Measurements from ENCODE around the gene RAB11FIP3. TPM values are rescaled to one million over a fixed set of nuclear protein-coding genes. Genes with fewer than 3 reads are reported as not detected.
A peak's percentile ranks its signal among the peaks of the same experiment; 100 is the strongest.

The RAB11FIP3 gene
- total and polyA plus RNA-seq, 2 of the 13 experiments (the other 11 are each of a cell fraction or from before 2014, with no cell fraction given), result 34.3 to 57.6 TPM

- TF ChIP-seq ZNF124 (CRISPR knock-in tag; IDR thresholded peaks at IDR 0.05) (no peak; the same call in 1 of the 2 replicates), ZNF891 (CRISPR knock-in tag; IDR thresholded peaks at IDR 0.05) (no peak), ZNF382 (CRISPR knock-in tag; IDR thresholded peaks at IDR 0.05; ENCODE audit: borderline replicate concordance) (no peak), ZNF513 (CRISPR knock-in tag; conservative IDR thresholded peaks at IDR 0.05) (no peak), ZHX2 (IDR thresholded peaks at IDR 0.05; ENCODE audit: low read depth) (no peak), ZHX2 (CRISPR knock-in tag; IDR thresholded peaks at IDR 0.05; ENCODE audit: borderline replicate concordance) (no peak), ZNF557 (CRISPR knock-in tag; IDR thresholded peaks at IDR 0.05) (no peak), YEATS4 (CRISPR knock-in tag; IDR thresholded peaks at IDR 0.05; ENCODE audit: borderline replicate concordance) (peak; percentile 88), ZSCAN29 (CRISPR knock-in tag; conservative IDR thresholded peaks at IDR 0.05) (no peak), MYNN (CRISPR knock-in tag; IDR thresholded peaks at IDR 0.05; ENCODE audit: low read depth) (no peak), BCLAF1 (IDR thresholded peaks at IDR 0.05) (no peak), RARG (CRISPR knock-in tag; IDR thresholded peaks at IDR 0.05; ENCODE audit: low read depth) (no peak), ZNF556 (CRISPR knock-in tag; IDR thresholded peaks at IDR 0.05; ENCODE audit: borderline replicate concordance) (no peak), ZNF709 (CRISPR knock-in tag; IDR thresholded peaks at IDR 0.05) (0 out of 2 replicates have a peak, but pooled peaks have one; percentile 24), EEA1 (CRISPR knock-in tag; IDR thresholded peaks at IDR 0.05; ENCODE audit: borderline replicate concordance) (no peak), ZNF414 (CRISPR knock-in tag; IDR thresholded peaks at IDR 0.05) (0 out of 2 replicates have a peak, but pooled peaks have one; percentile 68), HES4 (CRISPR knock-in tag; IDR thresholded peaks at IDR 0.05; ENCODE audit: borderline replicate concordance) (no peak), RARA (CRISPR knock-in tag; IDR thresholded peaks at IDR 0.05) (peak; percentile 77)
Observed at GRCh38 chr16:543301-544164, 118.1 kb downstream of the RAB11FIP3 start (continued).
